ENCODE data around the gene C16orf89.
"Not testable (repeated sequence)": the region's sequence is repeated elsewhere in the genome, so short reads cannot be mapped to it uniquely, and the experiment has no call there.

GRCh38 chr16:5083646-5084045 is 17.9 kb upstream of the C16orf89 start:
- TF ChIP-seq CTCF, POLR2A (IDR thresholded peaks at IDR 0.05): not testable (repeated sequence)
